HL-60 (cell line): ENCODE measurements around the gene MYLK4.
A peak's percentile ranks its signal among the peaks of the same experiment; 100 is the strongest.

Source experiments
- DNase-seq, 2 experiments: peaks; one replicate each; pipeline ENCODE4 v3.0.0-alpha.2; 2010 to 2020; ENCODE audit warnings: low read depth in 1 of 2, low spot score in 1 of 2
- H3K27ac ChIP-seq: fragments of 250-450 bp; sonication (Bioruptor Pico); replicated peaks from 2 replicates; pipeline ENCODE4 v1.5.1; 2020; ENCODE audit warnings: mild to moderate bottlenecking, moderate library complexity
- H3K27me3 ChIP-seq: fragments of 250-450 bp; sonication (Bioruptor Pico); 2 replicates; pipeline ENCODE4 v1.5.1; 2021; ENCODE audit warnings: mild to moderate bottlenecking, moderate library complexity; ENCODE audit not compliant: insufficient read depth, poor library complexity, severe bottlenecking
- H3K4me3 ChIP-seq: replicated peaks from 2 replicates; pipeline ENCODE4 v1.5.1; 2011; ENCODE audit warnings: mild to moderate bottlenecking, control low read depth, low read length; ENCODE audit not compliant: insufficient read depth
- GABPA ChIP-seq: IDR thresholded peaks from 2 replicates; pipeline ENCODE4 v1.6.1; 2012; ENCODE audit warnings: low read depth
- POLR2AphosphoS5 ChIP-seq: IDR thresholded peaks from 2 replicates; pipeline ENCODE4 v1.6.1; 2012; ENCODE audit warnings: low read depth
- SPI1 ChIP-seq: IDR thresholded peaks from 2 replicates; pipeline ENCODE4 v1.6.1; 2012; ENCODE audit warnings: low read depth, mild to moderate bottlenecking, borderline replicate concordance
- TF ChIP-seq, protein P1 (sequence below): IDR thresholded peaks from one replicate; pipeline ENCODE4 v1.5.1; 2011; ENCODE audit warnings: low read length, control low read depth, inconsistent platforms; ENCODE audit not compliant: insufficient read depth
- TF ChIP-seq, protein P2 (sequence below): IDR thresholded peaks from 2 replicates; pipeline ENCODE4 v1.6.1; 2012; ENCODE audit warnings: low read depth; ENCODE audit not compliant: insufficient replicate concordance

Gene MYLK4

DNA sequence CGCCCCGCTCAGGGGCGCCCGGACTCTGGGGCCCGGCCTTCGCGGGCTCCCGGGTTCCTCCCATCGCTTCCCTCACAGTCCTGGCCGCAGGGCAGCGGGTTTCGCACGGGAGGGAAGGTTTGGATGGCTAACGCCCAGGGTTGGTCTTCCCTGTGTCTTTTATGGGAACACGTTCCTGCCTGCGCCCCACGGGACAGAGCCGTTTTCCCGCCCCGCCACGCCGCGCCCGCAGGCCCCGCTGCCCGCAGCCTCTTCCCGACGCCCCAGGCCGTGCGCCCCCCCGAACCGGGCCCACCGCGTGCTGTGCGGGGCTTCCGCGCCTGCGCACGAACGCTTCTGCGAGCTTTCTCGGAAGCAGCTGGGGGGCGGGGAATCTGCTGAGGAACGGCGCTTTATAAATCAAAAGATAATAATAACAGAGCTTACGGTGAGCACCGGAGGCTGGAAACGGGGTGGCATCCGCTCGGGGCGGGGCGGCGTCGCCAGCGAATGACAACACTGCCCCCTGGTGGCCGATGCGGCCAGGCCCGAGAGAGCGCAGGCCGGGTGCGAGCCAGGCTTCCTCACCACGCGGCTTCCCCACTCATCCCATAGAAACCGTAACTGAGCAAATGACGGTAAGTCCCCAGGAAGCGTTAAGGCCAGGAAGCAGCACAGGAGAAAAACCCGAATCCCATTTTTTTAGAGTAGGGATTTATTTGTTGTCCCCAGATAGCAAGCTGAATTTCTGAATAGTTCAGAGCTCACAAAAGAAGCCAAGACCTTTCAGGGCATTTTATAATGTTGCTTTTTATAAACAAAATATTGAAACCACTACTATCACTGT is 116.4 kb downstream of the MYLK4 start:
- TF ChIP-seq POLR2AphosphoS5: no peak
- no peak; the same call in 1 of the 2 replicates for TF ChIP-seq SPI1
- no peak for TF ChIP-seq GABPA
- TF ChIP-seq, protein P1, sequence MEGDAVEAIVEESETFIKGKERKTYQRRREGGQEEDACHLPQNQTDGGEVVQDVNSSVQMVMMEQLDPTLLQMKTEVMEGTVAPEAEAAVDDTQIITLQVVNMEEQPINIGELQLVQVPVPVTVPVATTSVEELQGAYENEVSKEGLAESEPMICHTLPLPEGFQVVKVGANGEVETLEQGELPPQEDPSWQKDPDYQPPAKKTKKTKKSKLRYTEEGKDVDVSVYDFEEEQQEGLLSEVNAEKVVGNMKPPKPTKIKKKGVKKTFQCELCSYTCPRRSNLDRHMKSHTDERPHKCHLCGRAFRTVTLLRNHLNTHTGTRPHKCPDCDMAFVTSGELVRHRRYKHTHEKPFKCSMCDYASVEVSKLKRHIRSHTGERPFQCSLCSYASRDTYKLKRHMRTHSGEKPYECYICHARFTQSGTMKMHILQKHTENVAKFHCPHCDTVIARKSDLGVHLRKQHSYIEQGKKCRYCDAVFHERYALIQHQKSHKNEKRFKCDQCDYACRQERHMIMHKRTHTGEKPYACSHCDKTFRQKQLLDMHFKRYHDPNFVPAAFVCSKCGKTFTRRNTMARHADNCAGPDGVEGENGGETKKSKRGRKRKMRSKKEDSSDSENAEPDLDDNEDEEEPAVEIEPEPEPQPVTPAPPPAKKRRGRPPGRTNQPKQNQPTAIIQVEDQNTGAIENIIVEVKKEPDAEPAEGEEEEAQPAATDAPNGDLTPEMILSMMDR: peak; percentile 85
- TF ChIP-seq, protein P2, sequence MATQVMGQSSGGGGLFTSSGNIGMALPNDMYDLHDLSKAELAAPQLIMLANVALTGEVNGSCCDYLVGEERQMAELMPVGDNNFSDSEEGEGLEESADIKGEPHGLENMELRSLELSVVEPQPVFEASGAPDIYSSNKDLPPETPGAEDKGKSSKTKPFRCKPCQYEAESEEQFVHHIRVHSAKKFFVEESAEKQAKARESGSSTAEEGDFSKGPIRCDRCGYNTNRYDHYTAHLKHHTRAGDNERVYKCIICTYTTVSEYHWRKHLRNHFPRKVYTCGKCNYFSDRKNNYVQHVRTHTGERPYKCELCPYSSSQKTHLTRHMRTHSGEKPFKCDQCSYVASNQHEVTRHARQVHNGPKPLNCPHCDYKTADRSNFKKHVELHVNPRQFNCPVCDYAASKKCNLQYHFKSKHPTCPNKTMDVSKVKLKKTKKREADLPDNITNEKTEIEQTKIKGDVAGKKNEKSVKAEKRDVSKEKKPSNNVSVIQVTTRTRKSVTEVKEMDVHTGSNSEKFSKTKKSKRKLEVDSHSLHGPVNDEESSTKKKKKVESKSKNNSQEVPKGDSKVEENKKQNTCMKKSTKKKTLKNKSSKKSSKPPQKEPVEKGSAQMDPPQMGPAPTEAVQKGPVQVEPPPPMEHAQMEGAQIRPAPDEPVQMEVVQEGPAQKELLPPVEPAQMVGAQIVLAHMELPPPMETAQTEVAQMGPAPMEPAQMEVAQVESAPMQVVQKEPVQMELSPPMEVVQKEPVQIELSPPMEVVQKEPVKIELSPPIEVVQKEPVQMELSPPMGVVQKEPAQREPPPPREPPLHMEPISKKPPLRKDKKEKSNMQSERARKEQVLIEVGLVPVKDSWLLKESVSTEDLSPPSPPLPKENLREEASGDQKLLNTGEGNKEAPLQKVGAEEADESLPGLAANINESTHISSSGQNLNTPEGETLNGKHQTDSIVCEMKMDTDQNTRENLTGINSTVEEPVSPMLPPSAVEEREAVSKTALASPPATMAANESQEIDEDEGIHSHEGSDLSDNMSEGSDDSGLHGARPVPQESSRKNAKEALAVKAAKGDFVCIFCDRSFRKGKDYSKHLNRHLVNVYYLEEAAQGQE: no peak
- H3K27me3 ChIP-seq: no peaks in the 10 kb centered on the region
- peak overlapping the region; percentile 20 for H3K27ac ChIP-seq
- peak overlapping the region; percentile 30 for H3K4me3 ChIP-seq
- peak; percentile 82 to 84 for DNase-seq

DNA sequence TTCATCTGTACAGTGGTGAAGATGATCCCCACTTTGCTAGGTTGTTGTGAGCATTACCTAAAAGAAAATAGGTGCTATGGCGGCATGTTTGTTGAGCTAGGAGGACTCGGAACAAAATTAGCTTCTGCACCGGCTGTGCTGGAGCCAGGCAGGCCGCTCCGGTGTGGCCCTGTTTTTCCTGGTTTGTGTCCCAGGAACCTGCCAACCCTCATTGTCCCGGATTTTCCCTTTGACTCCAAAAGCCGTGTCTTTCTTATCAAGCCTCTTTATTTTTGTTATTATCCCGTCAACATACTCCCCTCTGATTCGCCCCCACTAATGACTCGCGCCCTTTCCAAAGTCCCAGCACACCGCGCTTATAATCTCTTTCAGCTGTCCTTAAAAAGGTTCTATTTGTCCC is 117.0 kb downstream of the MYLK4 start:
- no peak for DNase-seq
- Histone ChIP-seq H3K27me3 (no peaks in the 10 kb centered on the region), H3K4me3 (no peak overlapping the region; the same call in 1 of the 2 replicates), H3K27ac (peak overlapping the region; percentile 20)
- TF ChIP-seq, protein P2: no peak
- TF ChIP-seq, protein P1: no peak
- TF ChIP-seq GABPA: no peak
- TF ChIP-seq SPI1: no peak
- no peak for TF ChIP-seq POLR2AphosphoS5

DNA sequence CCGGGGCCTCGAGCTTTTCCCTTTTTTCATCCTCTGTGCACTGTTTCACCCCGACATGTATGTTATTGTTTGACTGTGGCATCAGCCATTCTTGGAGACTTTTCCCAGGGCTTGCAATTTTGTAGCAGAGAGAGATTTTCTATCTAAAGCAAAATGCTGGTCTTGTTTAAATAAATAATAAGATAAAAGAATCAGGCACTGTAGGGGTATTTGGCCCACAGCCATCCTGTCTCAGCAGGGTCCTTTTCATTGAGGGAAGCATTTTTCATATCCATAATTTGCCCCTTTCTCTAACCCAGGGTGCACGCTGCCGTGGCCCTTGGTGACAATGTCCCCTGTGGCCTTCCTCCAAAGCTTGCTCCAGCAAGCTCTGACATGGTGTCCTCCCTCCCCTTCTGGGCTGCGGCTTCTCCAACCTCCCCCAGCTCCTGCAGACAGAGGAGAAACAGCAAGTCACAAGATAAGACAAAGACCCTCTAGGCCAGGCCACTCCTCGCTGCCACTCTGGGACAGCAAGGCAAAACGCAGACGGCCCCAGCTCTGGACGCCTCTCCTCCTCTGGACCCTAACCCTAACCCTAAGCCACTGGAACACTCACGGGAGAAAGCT is 117.6 kb downstream of the MYLK4 start:
- no peak for DNase-seq
- H3K4me3 ChIP-seq: no peak overlapping the region
- H3K27ac ChIP-seq: no peak overlapping the region
- TF ChIP-seq POLR2AphosphoS5: no peak
- TF ChIP-seq, protein P1: no peak
- TF ChIP-seq, protein P2: no peak
- TF ChIP-seq GABPA: no peak
- TF ChIP-seq SPI1: no peak
- no peaks in the 10 kb centered on the region for H3K27me3 ChIP-seq
